Neuronal stem cell (in vitro differentiated cells): ENCODE measurements around the gene NKAIN1.

Experiments used
- DNase-seq: peaks from one replicate; pipeline ENCODE4 v3.0.0-alpha.2; 2013; ENCODE audit warnings: low spot score
- H2AFZ ChIP-seq: one replicate; pipeline ENCODE4 v1.6.1; 2013; ENCODE audit warnings: mild to moderate bottlenecking, low read length, inconsistent platforms
- H2AK5ac ChIP-seq: 2 replicates; pipeline ENCODE4 v1.6.1; 2013; ENCODE audit warnings: low read depth, mild to moderate bottlenecking, inconsistent platforms, low read length, moderate library complexity, mixed read lengths
- H2BK120ac ChIP-seq: 2 replicates; pipeline ENCODE4 v1.6.1; 2013; ENCODE audit warnings: low read depth, mild to moderate bottlenecking, inconsistent platforms, low read length, moderate library complexity, mixed read lengths
- H2BK12ac ChIP-seq: one replicate; pipeline ENCODE4 v1.6.1; 2013; ENCODE audit warnings: low read length, inconsistent platforms
- H2BK15ac ChIP-seq: 2 replicates; pipeline ENCODE4 v1.6.1; 2013; ENCODE audit warnings: mild to moderate bottlenecking, low read length, inconsistent platforms, mixed read lengths
- H2BK5ac ChIP-seq: one replicate; pipeline ENCODE4 v1.6.1; 2013; ENCODE audit warnings: inconsistent platforms, mild to moderate bottlenecking, low read length, moderate library complexity
- H3K14ac ChIP-seq: one replicate; pipeline ENCODE4 v1.6.1; 2013; ENCODE audit warnings: low read length, inconsistent platforms
- H3K18ac ChIP-seq: 2 replicates; pipeline ENCODE4 v1.6.1; 2013; ENCODE audit warnings: low read length, inconsistent platforms
- H3K23ac ChIP-seq: 2 replicates; pipeline ENCODE4 v1.6.1; 2013; ENCODE audit warnings: low read depth, mild to moderate bottlenecking, mixed read lengths, low read length, inconsistent platforms; ENCODE audit not compliant: poor library complexity
- H3K27ac ChIP-seq: replicated peaks from 3 replicates; pipeline ENCODE4 v1.5.1; 2013; ENCODE audit warnings: low read length, inconsistent platforms
- H3K27me3 ChIP-seq, 3 experiments: 2 replicates each; pipeline ENCODE4 v1.6.1; 2013; ENCODE audit warnings: low read length in 3 of 3, mild to moderate bottlenecking in 2 of 3, inconsistent platforms in 1 of 3, low read depth in 1 of 3, mixed read lengths in 1 of 3, moderate library complexity in 1 of 3; ENCODE audit not compliant: control insufficient read depth in 3 of 3, insufficient read depth in 3 of 3
- H3K36me3 ChIP-seq, 2 donors: replicated peaks in 1 of 2; 2 replicates each; pipeline ENCODE4 v1.6.1; 2013; ENCODE audit warnings: low read length in 2 of 2; ENCODE audit not compliant: control insufficient read depth in 2 of 2, insufficient read depth in 2 of 2
- H3K4ac ChIP-seq: 2 replicates; pipeline ENCODE4 v1.6.1; 2013; ENCODE audit warnings: inconsistent platforms, mild to moderate bottlenecking, low read length, moderate library complexity
- H3K4me1 ChIP-seq, 2 donors: 1 replicate in 1 of 2; 2 replicates in 1 of 2; pipeline ENCODE4 v1.6.1; 2013; ENCODE audit warnings: low read length in 2 of 2, low read depth in 1 of 2; ENCODE audit not compliant: control insufficient read depth in 2 of 2, insufficient read depth in 1 of 2
- H3K4me2 ChIP-seq: one replicate; pipeline ENCODE4 v1.6.1; 2013; ENCODE audit warnings: mild to moderate bottlenecking, low read length, inconsistent platforms; ENCODE audit not compliant: insufficient read depth, poor library complexity, severe bottlenecking
- H3K4me3 ChIP-seq, 2 donors: 2 replicates each; pipeline ENCODE4 v1.5.1; 2013; ENCODE audit warnings: low read length in 2 of 2, mild to moderate bottlenecking in 2 of 2, inconsistent platforms in 1 of 2, moderate library complexity in 1 of 2
- H3K79me1 ChIP-seq: one replicate; pipeline ENCODE4 v1.6.1; 2013; ENCODE audit warnings: low read depth, mild to moderate bottlenecking, inconsistent platforms, low read length, moderate library complexity
- H3K9ac ChIP-seq: one replicate; pipeline ENCODE4 v1.6.1; 2013; ENCODE audit warnings: mild to moderate bottlenecking, low read depth, low read length, inconsistent platforms; ENCODE audit not compliant: poor library complexity
- H3K9me3 ChIP-seq, 2 donors: replicated peaks in 1 of 2; 2 replicates each; pipeline versions ENCODE3 to v1.6.1; 2013; ENCODE audit warnings: low read length in 2 of 2, mild to moderate bottlenecking in 2 of 2, inconsistent platforms in 1 of 2, low read depth in 1 of 2, mixed read lengths in 1 of 2, moderate library complexity in 1 of 2; ENCODE audit not compliant: control insufficient read depth in 2 of 2, insufficient read depth in 1 of 2
- H4K8ac ChIP-seq: one replicate; pipeline ENCODE4 v1.6.1; 2013; ENCODE audit warnings: low read depth, mild to moderate bottlenecking, inconsistent platforms, low read length, moderate library complexity
- H4K91ac ChIP-seq: one replicate; pipeline ENCODE4 v1.6.1; 2013; ENCODE audit warnings: low read length, low read depth, mild to moderate bottlenecking, inconsistent platforms; ENCODE audit not compliant: poor library complexity
- WGBS, 2 donors: extraction: QIAGEN DNeasy Blood & Tissue Kit; methylation state at CpG; one replicate each; pipeline ENCODE4 v1.1.7; 2013; ENCODE audit warnings: missing lambda C conversion rate in 2 of 2, mixed read lengths in 1 of 2; ENCODE audit not compliant: insufficient read length in 2 of 2, insufficient replicate concordance in 1 of 2; ENCODE audit errors: extremely low coverage in 2 of 2; 5-methylcytosine and 5-hydroxymethylcytosine counted together

The NKAIN1 gene

GRCh38 chr1:31244326-31244725 lies 4.6 kb upstream of the NKAIN1 start:
- H4K91ac ChIP-seq = no peak overlapping the region
- no peak overlapping the region for H2BK15ac ChIP-seq
- H2BK5ac ChIP-seq = no peak overlapping the region
- no peaks in the 10 kb centered on the region for H3K36me3 ChIP-seq
- H4K8ac ChIP-seq = no peak overlapping the region
- H3K4me1 ChIP-seq = peaks cover 7 to 9% of the 10 kb centered on the region in 2 donors
- H3K4me3 ChIP-seq = no peak overlapping the region
- no peak overlapping the region for H2AFZ ChIP-seq
- H2BK12ac ChIP-seq = no peak overlapping the region
- H2AK5ac ChIP-seq = no peak overlapping the region
- no peak overlapping the region for H3K27ac ChIP-seq
- DNase-seq = no peak
- H3K18ac ChIP-seq = no peak overlapping the region
- peaks cover 0 to 16% (median 0%) of the 10 kb centered on the region in 3 experiments for H3K27me3 ChIP-seq
- H2BK120ac ChIP-seq = no peak overlapping the region
- no peak overlapping the region for H3K4ac ChIP-seq
- no peak overlapping the region for H3K14ac ChIP-seq
- WGBS, 2 donors = no CpG with 5 or more reads among the region's 4 CpGs
- no peak overlapping the region for H3K4me2 ChIP-seq
- no peak overlapping the region for H3K23ac ChIP-seq
- H3K9me3 ChIP-seq = no peaks in the 10 kb centered on the region
- no peaks in the 10 kb centered on the region for H3K79me1 ChIP-seq
- H3K9ac ChIP-seq = peak overlapping the region; percentile 38

- Histone ChIP-seq H3K4me1 (peaks cover 8 to 9% of the 10 kb centered on the region in 2 donors), H2AK5ac (no peak overlapping the region), H3K18ac (no peak overlapping the region), H4K91ac (no peak overlapping the region), H3K27me3 (peaks cover 0 to 16% (median 0%) of the 10 kb centered on the region in 3 experiments), H3K9me3 (no peaks in the 10 kb centered on the region), H3K4ac (no peak overlapping the region), H3K27ac (no peak overlapping the region), H2BK120ac (no peak overlapping the region), H2BK12ac (no peak overlapping the region), H2AFZ (no peak overlapping the region), H3K9ac (peak overlapping the region; percentile 38), H4K8ac (no peak overlapping the region), H3K4me3 (peak overlapping the region in 1 of 2 donors; percentile 18), H3K36me3 (no peaks in the 10 kb centered on the region), H3K23ac (no peak overlapping the region), H3K14ac (no peak overlapping the region), H3K4me2 (no peak overlapping the region), H2BK15ac (no peak overlapping the region), H3K79me1 (no peaks in the 10 kb centered on the region), H2BK5ac (no peak overlapping the region)
- no CpG with 5 or more reads among the region's 10 CpGs for WGBS, 2 donors
- no peak for DNase-seq
These were observed 4.0 kb upstream of the NKAIN1 start for GRCh38 chr1:31243501-31244286.

- H3K27me3 ChIP-seq = peaks cover 0 to 15% (median 0%) of the 10 kb centered on the region in 3 experiments
- no peak overlapping the region for H3K4ac ChIP-seq
- H4K91ac ChIP-seq = no peak overlapping the region
- no peak overlapping the region for H4K8ac ChIP-seq
- no CpG with 5 or more reads among the region's 8 CpGs for WGBS, 2 donors
- DNase-seq = no peak
- no peak overlapping the region for H3K23ac ChIP-seq
- H3K9me3 ChIP-seq = no peaks in the 10 kb centered on the region
- no peak overlapping the region for H3K4me2 ChIP-seq
- no peak overlapping the region for H3K9ac ChIP-seq
- no peak overlapping the region for H3K4me3 ChIP-seq
- H3K18ac ChIP-seq = no peak overlapping the region
- no peak overlapping the region for H2AK5ac ChIP-seq
- H2AFZ ChIP-seq = no peak overlapping the region
- H3K36me3 ChIP-seq = no peaks in the 10 kb centered on the region
- no peak overlapping the region for H3K27ac ChIP-seq
- H2BK120ac ChIP-seq = no peak overlapping the region
- H2BK12ac ChIP-seq = no peak overlapping the region
- peaks cover 10 to 12% of the 10 kb centered on the region in 2 donors for H3K4me1 ChIP-seq
- H2BK15ac ChIP-seq = no peak overlapping the region
- no peak overlapping the region for H2BK5ac ChIP-seq
- H3K79me1 ChIP-seq = no peaks in the 10 kb centered on the region
- no peak overlapping the region for H3K14ac ChIP-seq
These were observed 1.6 kb upstream of the NKAIN1 start for GRCh38 chr1:31241321-31241720.

- H3K36me3 ChIP-seq = peaks cover 0 to 3% of the 10 kb centered on the region in 2 donors
- H3K27me3 ChIP-seq = peaks cover 0 to 3% (median 0%) of the 10 kb centered on the region in 3 experiments
- H3K4me2 ChIP-seq = peak overlapping the region; percentile 92
- H2BK5ac ChIP-seq = no peak overlapping the region
- peaks cover 10 to 12% of the 10 kb centered on the region in 2 donors for H3K4me1 ChIP-seq
- peak overlapping the region; percentile 92 for H3K18ac ChIP-seq
- peak overlapping the region; percentile 25 for H2BK12ac ChIP-seq
- peak overlapping the region; percentile 31 for H2BK15ac ChIP-seq
- H3K9ac ChIP-seq = peak overlapping the region; percentile 88
- H3K4me3 ChIP-seq = peak overlapping the region; percentile 53 to 84
- no peak overlapping the region for H4K8ac ChIP-seq
- H2BK120ac ChIP-seq = no peak overlapping the region
- H3K23ac ChIP-seq = peak overlapping the region; percentile 52
- peak; percentile 47 for DNase-seq
- no peak overlapping the region for H2AK5ac ChIP-seq
- H4K91ac ChIP-seq = no peak overlapping the region
- no CpG with 5 or more reads among the region's 56 CpGs for WGBS, 2 donors
- H3K9me3 ChIP-seq = no peaks in the 10 kb centered on the region
- H2AFZ ChIP-seq = peak overlapping the region; percentile 81
- H3K79me1 ChIP-seq = no peaks in the 10 kb centered on the region
- no peak overlapping the region for H3K27ac ChIP-seq
- H3K14ac ChIP-seq = peak overlapping the region; percentile 83
- no peak overlapping the region for H3K4ac ChIP-seq
These were observed 587 bp downstream of the NKAIN1 start for GRCh38 chr1:31238986-31239613.
